HepG2 (cell line): Measurements from ENCODE around the gene POU2AF2. TPM values are rescaled to one million over a fixed set of nuclear protein-coding genes. Genes with fewer than 3 reads are reported as not detected.

Experiments used
- CSRNP1 ChIP-seq: sonication (generic); formaldehyde crosslinking; IDR thresholded peaks from 2 replicates; pipeline ENCODE4 v1.8.1; 2023; ENCODE audit warnings: mild to moderate bottlenecking, missing genetic modification reagents
- ISL2 ChIP-seq: sonication (generic); formaldehyde crosslinking; IDR thresholded peaks from 2 replicates; pipeline ENCODE4 v1.5.0; 2020; ENCODE audit warnings: missing genetic modification reagents
- MIER3 ChIP-seq: IDR thresholded peaks from 2 replicates; pipeline ENCODE4 v1.6.1; 2016; ENCODE audit warnings: missing compliant biosample characterization, borderline replicate concordance
- PHF8 ChIP-seq: sonication (generic); formaldehyde crosslinking; IDR thresholded peaks from 2 replicates; pipeline ENCODE4 v1.5.0; 2020; ENCODE audit warnings: missing genetic modification reagents
- RBAK ChIP-seq: sonication (generic); formaldehyde crosslinking; IDR thresholded peaks from 2 replicates; pipeline ENCODE4 v1.5.1; 2020; ENCODE audit warnings: mild to moderate bottlenecking, missing genetic modification reagents
- RXRA ChIP-seq: sonication (generic); formaldehyde crosslinking; IDR thresholded peaks from 2 replicates; pipeline ENCODE4 v1.5.1; 2020; ENCODE audit warnings: missing genetic modification reagents
- SOX6 ChIP-seq, 2 experiments: fragments of 450-650 bp in 1 of 2; sonication (generic) in 1 of 2; formaldehyde crosslinking in 1 of 2; IDR thresholded peaks; 2 replicates each; pipeline versions ENCODE4 v1.4.0 to v1.6.1; 2017 to 2020; ENCODE audit warnings: antibody characterized with exemption in 1 of 2, mild to moderate bottlenecking in 1 of 2, missing genetic modification reagents in 1 of 2
- SSRP1 ChIP-seq: IDR thresholded peaks from 2 replicates; pipeline ENCODE4 v1.6.1; 2016; ENCODE audit warnings: control low read depth
- ZBTB7A ChIP-seq: sonication (generic); formaldehyde crosslinking; IDR thresholded peaks from 2 replicates; pipeline ENCODE4 v1.8.0; 2022; ENCODE audit warnings: mild to moderate bottlenecking, missing genetic modification reagents
- ZFY ChIP-seq: sonication (generic); formaldehyde crosslinking; IDR thresholded peaks from 2 replicates; pipeline ENCODE4 v1.4.0; 2020; ENCODE audit warnings: missing genetic modification reagents
- ZGPAT ChIP-seq: IDR thresholded peaks from 2 replicates; pipeline ENCODE4 v1.6.1; 2016; ENCODE audit warnings: mild to moderate bottlenecking
- ZNF816 ChIP-seq: sonication (generic); formaldehyde crosslinking; IDR thresholded peaks from 2 replicates; pipeline ENCODE4 v1.8.0; 2022; ENCODE audit warnings: missing genetic modification reagents, mild to moderate bottlenecking, borderline replicate concordance
- ZNF878 ChIP-seq: sonication (generic); formaldehyde crosslinking; IDR thresholded peaks from 2 replicates; pipeline ENCODE4 v1.8.1; 2023; ENCODE audit warnings: mild to moderate bottlenecking, missing genetic modification reagents, moderate library complexity
- polyA plus RNA-seq, 8 experiments: library from polyadenylated mRNA; depleted of rRNA in 3 of 8; stranded (reverse) in 7 of 8; unstranded in 1 of 8; fragments of >200 nt; fragmentation: Illumina TruSeq in 4 of 8; extraction: Trizol in 4 of 8; gene quantifications; 2 replicates each; pipeline versions ENCODE4 v1.2.1 to v1.2.3, GENCODE V29; 2011 to 2016; ENCODE audit warnings: low read depth in 4 of 8, missing spikeins in 1 of 8, mixed read lengths in 1 of 8; ENCODE audit not compliant: insufficient read depth in 1 of 8
- total RNA-seq, 5 experiments: library from RNA; depleted of rRNA; stranded (reverse); fragments of >200 nt; fragmentation: Illumina TruSeq; extraction: Trizol; gene quantifications; 2 replicates each; pipeline ENCODE4 v1.2.3, GENCODE V29; 2016; ENCODE audit warnings: low read depth in 1 of 5
- TF ChIP-seq, protein P1 (sequence below): sonication (generic); formaldehyde crosslinking; IDR thresholded peaks from 2 replicates; pipeline ENCODE4 v1.5.1; 2020; ENCODE audit warnings: mild to moderate bottlenecking, moderate library complexity, missing genetic modification reagents
- TF ChIP-seq, protein P2 (sequence below): sonication (generic); formaldehyde crosslinking; IDR thresholded peaks from 2 replicates; pipeline ENCODE4 v1.4.0; 2020; ENCODE audit warnings: missing genetic modification reagents

The POU2AF2 gene
- total and polyA plus RNA-seq, 2 of the 13 experiments (the other 11 are each of a cell fraction or from before 2014, with no cell fraction given) = 0.11 TPM; not detected in 1

DNA sequence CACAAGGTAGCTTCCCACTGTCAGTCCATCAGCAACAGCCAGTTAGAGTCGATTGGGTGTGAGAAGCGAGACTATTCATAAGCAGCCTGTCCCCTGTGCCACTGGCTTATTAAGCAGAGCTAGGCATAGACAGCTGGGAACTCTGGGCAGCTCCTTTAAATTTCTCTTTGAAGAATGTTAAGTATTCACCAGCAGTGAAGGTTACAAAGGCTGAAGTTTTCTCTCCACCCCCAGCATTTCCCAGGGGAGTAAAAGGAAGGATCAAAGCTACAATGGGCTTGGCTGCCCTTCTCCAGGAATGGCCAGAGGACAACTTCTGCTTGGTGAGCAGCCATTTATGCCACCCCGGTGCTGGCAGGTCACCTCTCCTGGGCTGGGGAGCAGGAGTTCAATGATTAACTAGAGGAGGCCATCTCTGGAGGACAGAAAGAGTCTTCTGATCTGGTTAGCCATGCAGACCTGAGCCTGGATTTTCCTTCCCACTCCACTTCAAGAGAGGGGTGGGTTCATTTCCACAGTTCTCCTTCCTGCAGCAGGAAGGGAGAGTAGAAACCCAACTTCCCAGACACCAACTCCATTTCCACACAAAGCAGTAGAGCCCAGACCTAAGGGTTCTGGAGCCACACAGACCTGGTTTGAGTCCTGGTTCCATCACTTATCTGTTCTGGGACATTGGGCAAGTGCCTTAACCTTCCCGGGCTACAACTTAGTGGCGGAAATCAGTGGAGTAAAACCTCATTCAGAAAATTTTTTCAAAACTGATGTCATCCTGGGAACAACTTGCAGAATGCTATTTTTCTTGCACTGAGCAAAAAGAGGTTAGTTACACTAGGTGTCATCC is 75.4 kb downstream of the POU2AF2 start (continued):
- TF ChIP-seq CSRNP1 (CRISPR knock-in tag) (no peak), MIER3 (CRISPR knock-in tag) (0 out of 2 replicates have a peak, but pooled peaks have one; percentile 8), ISL2 (peak; percentile 26; the same call in 1 of the 2 replicates), PHF8 (CRISPR knock-in tag) (peak; percentile 26; the same call in 1 of the 2 replicates), SSRP1 (CRISPR knock-in tag) (0 out of 2 replicates have a peak, but pooled peaks have one; percentile 47), ZFY (CRISPR knock-in tag) (0 out of 2 replicates have a peak, but pooled peaks have one; percentile 17), RBAK (peak; percentile 86), ZGPAT (peak; percentile 31; the same call in 1 of the 2 replicates), ZNF878 (CRISPR knock-in tag) (no peak), SOX6 (IDR thresholded peaks at IDR 0.05) (no peak), SOX6 (CRISPR knock-in tag; IDR thresholded peaks at IDR 0.05) (0 out of 2 replicates have a peak, but pooled peaks have one; percentile 28), RXRA (CRISPR knock-in tag) (no peak; the same call in 1 of the 2 replicates), ZBTB7A (CRISPR knock-in tag) (no peak), ZNF816 (CRISPR knock-in tag) (peak; percentile 32; the same call in 1 of the 2 replicates)
- TF ChIP-seq, protein P1, sequence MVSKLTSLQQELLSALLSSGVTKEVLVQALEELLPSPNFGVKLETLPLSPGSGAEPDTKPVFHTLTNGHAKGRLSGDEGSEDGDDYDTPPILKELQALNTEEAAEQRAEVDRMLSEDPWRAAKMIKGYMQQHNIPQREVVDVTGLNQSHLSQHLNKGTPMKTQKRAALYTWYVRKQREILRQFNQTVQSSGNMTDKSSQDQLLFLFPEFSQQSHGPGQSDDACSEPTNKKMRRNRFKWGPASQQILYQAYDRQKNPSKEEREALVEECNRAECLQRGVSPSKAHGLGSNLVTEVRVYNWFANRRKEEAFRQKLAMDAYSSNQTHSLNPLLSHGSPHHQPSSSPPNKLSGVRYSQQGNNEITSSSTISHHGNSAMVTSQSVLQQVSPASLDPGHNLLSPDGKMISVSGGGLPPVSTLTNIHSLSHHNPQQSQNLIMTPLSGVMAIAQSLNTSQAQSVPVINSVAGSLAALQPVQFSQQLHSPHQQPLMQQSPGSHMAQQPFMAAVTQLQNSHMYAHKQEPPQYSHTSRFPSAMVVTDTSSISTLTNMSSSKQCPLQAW = peak; percentile 85
- TF ChIP-seq, protein P2, sequence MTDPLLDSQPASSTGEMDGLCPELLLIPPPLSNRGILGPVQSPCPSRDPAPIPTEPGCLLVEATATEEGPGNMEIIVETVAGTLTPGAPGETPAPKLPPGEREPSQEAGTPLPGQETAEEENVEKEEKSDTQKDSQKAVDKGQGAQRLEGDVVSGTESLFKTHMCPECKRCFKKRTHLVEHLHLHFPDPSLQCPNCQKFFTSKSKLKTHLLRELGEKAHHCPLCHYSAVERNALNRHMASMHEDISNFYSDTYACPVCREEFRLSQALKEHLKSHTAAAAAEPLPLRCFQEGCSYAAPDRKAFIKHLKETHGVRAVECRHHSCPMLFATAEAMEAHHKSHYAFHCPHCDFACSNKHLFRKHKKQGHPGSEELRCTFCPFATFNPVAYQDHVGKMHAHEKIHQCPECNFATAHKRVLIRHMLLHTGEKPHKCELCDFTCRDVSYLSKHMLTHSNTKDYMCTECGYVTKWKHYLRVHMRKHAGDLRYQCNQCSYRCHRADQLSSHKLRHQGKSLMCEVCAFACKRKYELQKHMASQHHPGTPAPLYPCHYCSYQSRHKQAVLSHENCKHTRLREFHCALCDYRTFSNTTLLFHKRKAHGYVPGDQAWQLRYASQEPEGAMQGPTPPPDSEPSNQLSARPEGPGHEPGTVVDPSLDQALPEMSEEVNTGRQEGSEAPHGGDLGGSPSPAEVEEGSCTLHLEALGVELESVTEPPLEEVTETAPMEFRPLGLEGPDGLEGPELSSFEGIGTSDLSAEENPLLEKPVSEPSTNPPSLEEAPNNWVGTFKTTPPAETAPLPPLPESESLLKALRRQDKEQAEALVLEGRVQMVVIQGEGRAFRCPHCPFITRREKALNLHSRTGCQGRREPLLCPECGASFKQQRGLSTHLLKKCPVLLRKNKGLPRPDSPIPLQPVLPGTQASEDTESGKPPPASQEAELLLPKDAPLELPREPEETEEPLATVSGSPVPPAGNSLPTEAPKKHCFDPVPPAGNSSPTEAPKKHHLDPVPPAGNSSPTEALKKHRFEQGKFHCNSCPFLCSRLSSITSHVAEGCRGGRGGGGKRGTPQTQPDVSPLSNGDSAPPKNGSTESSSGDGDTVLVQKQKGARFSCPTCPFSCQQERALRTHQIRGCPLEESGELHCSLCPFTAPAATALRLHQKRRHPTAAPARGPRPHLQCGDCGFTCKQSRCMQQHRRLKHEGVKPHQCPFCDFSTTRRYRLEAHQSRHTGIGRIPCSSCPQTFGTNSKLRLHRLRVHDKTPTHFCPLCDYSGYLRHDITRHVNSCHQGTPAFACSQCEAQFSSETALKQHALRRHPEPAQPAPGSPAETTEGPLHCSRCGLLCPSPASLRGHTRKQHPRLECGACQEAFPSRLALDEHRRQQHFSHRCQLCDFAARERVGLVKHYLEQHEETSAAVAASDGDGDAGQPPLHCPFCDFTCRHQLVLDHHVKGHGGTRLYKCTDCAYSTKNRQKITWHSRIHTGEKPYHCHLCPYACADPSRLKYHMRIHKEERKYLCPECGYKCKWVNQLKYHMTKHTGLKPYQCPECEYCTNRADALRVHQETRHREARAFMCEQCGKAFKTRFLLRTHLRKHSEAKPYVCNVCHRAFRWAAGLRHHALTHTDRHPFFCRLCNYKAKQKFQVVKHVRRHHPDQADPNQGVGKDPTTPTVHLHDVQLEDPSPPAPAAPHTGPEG = 0 out of 2 replicates have a peak, but pooled peaks have one; percentile 37
